ENCODE measurements around the gene C1orf105.

The C1orf105 gene

GRCh38 chr1:172453153-172453545 lies 32.7 kb downstream of the C1orf105 start:
- ChIA-PET CTCF (interaction anchor here (0.7 to 1.3 kb wide), 2 partner anchors 11 to 651 kb away, joined by 3 read pairs; no protein-coding TSS in a partner anchor), POLR2A (no interaction called here)
- Histone ChIP-seq H3K36me3 (ENCODE audit: control insufficient read depth in 2 of 2, insufficient read depth in 1 of 2, low read length in 2 of 2) (no peaks in the 10 kb centered on the region), H3K27ac (ENCODE audit: extremely low read depth, low read depth, low read length) (no peak overlapping the region), H3K4me3 (ENCODE audit: low read depth, low read length) (no peak overlapping the region), H3K9me3 (ENCODE audit: control insufficient read depth, insufficient read depth, low read depth, low read length) (no peaks in the 10 kb centered on the region), H3K4me1 (ENCODE audit: control insufficient read depth, insufficient read depth, low read length) (peaks cover 8% of the 10 kb centered on the region)
- TF ChIP-seq ZNF248 (tag by site-specific recombination; IDR thresholded peaks at IDR 0.05), result no peak
- no peak for TF ChIP-seq BCL11A (tag by site-specific recombination; IDR thresholded peaks at IDR 0.05; ENCODE audit: low read depth)
- no peak for TF ChIP-seq ZNF624 (tag by site-specific recombination; IDR thresholded peaks at IDR 0.05)
- no peak for TF ChIP-seq ZNF704 (tag by site-specific recombination; IDR thresholded peaks at IDR 0.05)
- TF ChIP-seq ZNF510 (tag by site-specific recombination; IDR thresholded peaks at IDR 0.05; ENCODE audit: insufficient replicate concordance), result no peak

GRCh38 chr1:172453607-172454006 lies 33.1 kb downstream of the C1orf105 start:
- TF ChIP-seq ZNF654 (tag by site-specific recombination; IDR thresholded peaks at IDR 0.05; ENCODE audit: low read depth), result no peak
- H3K4me3 ChIP-seq (ENCODE audit: low read depth, low read length), result no peak overlapping the region
- ChIA-PET CTCF (interaction anchor here (0.7 to 1.3 kb wide), 2 partner anchors 10 to 652 kb away, joined by 3 read pairs; no protein-coding TSS in a partner anchor), POLR2A (no interaction called here)
- H3K9me3 ChIP-seq (ENCODE audit: control insufficient read depth, insufficient read depth, low read depth, low read length), result no peaks in the 10 kb centered on the region
- H3K4me1 ChIP-seq (ENCODE audit: control insufficient read depth, insufficient read depth, low read length), result peaks cover 8% of the 10 kb centered on the region
- H3K36me3 ChIP-seq (ENCODE audit: control insufficient read depth in 2 of 2, insufficient read depth in 1 of 2, low read length in 2 of 2), result no peaks in the 10 kb centered on the region
- H3K27ac ChIP-seq (ENCODE audit: extremely low read depth, low read depth, low read length), result no peak overlapping the region

GRCh38 chr1:172455451-172455850 lies 35.0 kb downstream of the C1orf105 start:
- CTCF ChIA-PET, result no interaction called here

GRCh38 chr1:172456344-172456769 lies 35.9 kb downstream of the C1orf105 start:
- no peaks in the 10 kb centered on the region for H3K36me3 ChIP-seq (ENCODE audit: control insufficient read depth in 2 of 2, insufficient read depth in 1 of 2, low read length in 2 of 2)
- no peak overlapping the region for H3K4me3 ChIP-seq (ENCODE audit: low read depth, low read length)
- no peaks in the 10 kb centered on the region for H3K4me1 ChIP-seq (ENCODE audit: control insufficient read depth, insufficient read depth, low read length)
- H3K9me3 ChIP-seq (ENCODE audit: control insufficient read depth, insufficient read depth, low read depth, low read length), result no peaks in the 10 kb centered on the region
- TF ChIP-seq ZNF791 (tag by site-specific recombination; IDR thresholded peaks at IDR 0.05) (no peak), ZSCAN16 (tag by site-specific recombination; IDR thresholded peaks at IDR 0.05) (no peak), ZNF571 (tag by site-specific recombination; IDR thresholded peaks at IDR 0.05) (no peak), ZIC2 (tag by site-specific recombination; IDR thresholded peaks at IDR 0.05) (no peak), BCL11A (tag by site-specific recombination; IDR thresholded peaks at IDR 0.05; ENCODE audit: low read depth) (no peak), ZNF138 (tag by site-specific recombination; IDR thresholded peaks at IDR 0.05; ENCODE audit: borderline replicate concordance) (no peak), KLF9 (tag by site-specific recombination; IDR thresholded peaks at IDR 0.05; ENCODE audit: low read depth) (no peak), ZNF785 (tag by site-specific recombination; IDR thresholded peaks at IDR 0.05) (no peak)
- CTCF ChIA-PET, result no interaction called here
- no peak overlapping the region for H3K27ac ChIP-seq (ENCODE audit: extremely low read depth, low read depth, low read length)
- POLR2A ChIA-PET, result no interaction called here

More at GRCh38 chr1:172455451-172455850, 35.0 kb downstream of the C1orf105 start:
- no peak overlapping the region for H3K4me3 ChIP-seq (ENCODE audit: low read depth, low read length)
- no peak overlapping the region for H3K27ac ChIP-seq (ENCODE audit: extremely low read depth, low read depth, low read length)
- TF ChIP-seq ZNF302 (tag by site-specific recombination; IDR thresholded peaks at IDR 0.05; ENCODE audit: low read depth), result no peak
- TF ChIP-seq ZNF677 (tag by site-specific recombination; IDR thresholded peaks at IDR 0.05), result no peak
- TF ChIP-seq PATZ1 (tag by site-specific recombination; IDR thresholded peaks at IDR 0.05), result no peak
- POLR2A ChIA-PET, result no interaction called here
- H3K4me1 ChIP-seq (ENCODE audit: control insufficient read depth, insufficient read depth, low read length), result peaks cover 5% of the 10 kb centered on the region
- no peaks in the 10 kb centered on the region for H3K36me3 ChIP-seq (ENCODE audit: control insufficient read depth in 2 of 2, insufficient read depth in 1 of 2, low read length in 2 of 2)
- no peaks in the 10 kb centered on the region for H3K9me3 ChIP-seq (ENCODE audit: control insufficient read depth, insufficient read depth, low read depth, low read length)

All from HEK293 (cell line).